ENCODE measurements around the gene NCDN. TPM values are rescaled to one million over a fixed set of nuclear protein-coding genes. Genes with fewer than 3 reads are reported as not detected.
A peak's percentile ranks its signal among the peaks of the same experiment; 100 is the strongest.

The NCDN gene
- total and polyA plus RNA-seq, 2 donors (not counting 1 experiment from before 2014, with no cell fraction given): 18.1 to 33.2 TPM

GRCh38 chr1:35569936-35570335 is 12.3 kb downstream of the NCDN start:
- H3K4me2 ChIP-seq (ENCODE audit: extremely low read depth, insufficient read depth, low read length): no peak overlapping the region
- H3K4me1 ChIP-seq (ENCODE audit: control insufficient read depth, extremely low read depth, insufficient read depth, low read length): no peaks in the 10 kb centered on the region
- DNase-seq (ENCODE audit: low read depth in 2 of 2): peak in 1 of 2 donors; percentile 62
- H3K27ac ChIP-seq (ENCODE audit: insufficient read depth, low read length): no peak overlapping the region
- H3K9me3 ChIP-seq (ENCODE audit: control insufficient read depth, insufficient read depth, low read depth, low read length): no peaks in the 10 kb centered on the region
- H3K27me3 ChIP-seq (ENCODE audit: control insufficient read depth, insufficient read depth, low read length): peaks cover 6% of the 10 kb centered on the region
- H3K4me3 ChIP-seq (replicated peaks in 1 of 4; ENCODE audit: control extremely low read depth in 1 of 4, insufficient read depth in 1 of 4, low read depth in 3 of 4, low read length in 4 of 4): no peak overlapping the region
- TF ChIP-seq EZH2 (IDR thresholded peaks at IDR 0.05; ENCODE audit: low read length, missing control alignments) (no peak), CTCF (conservative IDR thresholded peaks at IDR 0.05 in 1 of 2, IDR thresholded peaks at IDR 0.05 in 1 of 2; ENCODE audit: low read depth in 1 of 2, low read length in 2 of 2) (no peak)
- no peaks in the 10 kb centered on the region for H3K79me2 ChIP-seq (ENCODE audit: control insufficient read depth, insufficient read depth, low read length)
- no peak overlapping the region for H3K9ac ChIP-seq (ENCODE audit: insufficient read depth, low read length)
- peaks cover 12% of the 10 kb centered on the region for H3K36me3 ChIP-seq (ENCODE audit: control insufficient read depth, insufficient read depth, low read length)
- H2AFZ ChIP-seq (ENCODE audit: low read length): no peak overlapping the region
- H4K20me1 ChIP-seq (ENCODE audit: control insufficient read depth, extremely low read depth, insufficient read depth, low read length): no peaks in the 10 kb centered on the region

GRCh38 chr1:35570589-35571137 is 13.1 kb downstream of the NCDN start:
- H3K4me2 ChIP-seq (ENCODE audit: extremely low read depth, insufficient read depth, low read length): no peak overlapping the region
- H3K79me2 ChIP-seq (ENCODE audit: control insufficient read depth, insufficient read depth, low read length): no peaks in the 10 kb centered on the region
- no peak overlapping the region for H3K27ac ChIP-seq (ENCODE audit: insufficient read depth, low read length)
- no peaks in the 10 kb centered on the region for H4K20me1 ChIP-seq (ENCODE audit: control insufficient read depth, extremely low read depth, insufficient read depth, low read length)
- H3K4me1 ChIP-seq (ENCODE audit: control insufficient read depth, extremely low read depth, insufficient read depth, low read length): no peaks in the 10 kb centered on the region
- no peak overlapping the region for H3K4me3 ChIP-seq (replicated peaks in 1 of 4; ENCODE audit: control extremely low read depth in 1 of 4, insufficient read depth in 1 of 4, low read depth in 3 of 4, low read length in 4 of 4)
- H3K9ac ChIP-seq (ENCODE audit: insufficient read depth, low read length): no peak overlapping the region
- no peak overlapping the region for H2AFZ ChIP-seq (ENCODE audit: low read length)
- H3K9me3 ChIP-seq (ENCODE audit: control insufficient read depth, insufficient read depth, low read depth, low read length): no peaks in the 10 kb centered on the region
- H3K27me3 ChIP-seq (ENCODE audit: control insufficient read depth, insufficient read depth, low read length): peaks cover 6% of the 10 kb centered on the region
- DNase-seq (ENCODE audit: low read depth in 2 of 2): peak in 1 of 2 donors; percentile 66
- no peak for TF ChIP-seq CTCF (conservative IDR thresholded peaks at IDR 0.05 in 1 of 2, IDR thresholded peaks at IDR 0.05 in 1 of 2; ENCODE audit: low read depth in 1 of 2, low read length in 2 of 2)
- H3K36me3 ChIP-seq (ENCODE audit: control insufficient read depth, insufficient read depth, low read length): peaks cover 6% of the 10 kb centered on the region

- Histone ChIP-seq H4K20me1 (ENCODE audit: control insufficient read depth, extremely low read depth, insufficient read depth, low read length) (no peaks in the 10 kb centered on the region), H2AFZ (ENCODE audit: low read length) (no peak overlapping the region), H3K27ac (ENCODE audit: insufficient read depth, low read length) (no peak overlapping the region), H3K4me2 (ENCODE audit: extremely low read depth, insufficient read depth, low read length) (no peak overlapping the region), H3K9ac (ENCODE audit: insufficient read depth, low read length) (no peak overlapping the region), H3K9me3 (ENCODE audit: control insufficient read depth, insufficient read depth, low read depth, low read length) (no peaks in the 10 kb centered on the region), H3K4me3 (replicated peaks in 1 of 4; ENCODE audit: control extremely low read depth in 1 of 4, insufficient read depth in 1 of 4, low read depth in 3 of 4, low read length in 4 of 4) (no peak overlapping the region), H3K36me3 (ENCODE audit: control insufficient read depth, insufficient read depth, low read length) (peaks cover 3% of the 10 kb centered on the region), H3K4me1 (ENCODE audit: control insufficient read depth, extremely low read depth, insufficient read depth, low read length) (no peaks in the 10 kb centered on the region), H3K27me3 (ENCODE audit: control insufficient read depth, insufficient read depth, low read length) (peaks cover 8% of the 10 kb centered on the region), H3K79me2 (ENCODE audit: control insufficient read depth, insufficient read depth, low read length) (no peaks in the 10 kb centered on the region)
- TF ChIP-seq CTCF (conservative IDR thresholded peaks at IDR 0.05 in 1 of 2, IDR thresholded peaks at IDR 0.05 in 1 of 2; ENCODE audit: low read depth in 1 of 2, low read length in 2 of 2) (no peak), EZH2 (IDR thresholded peaks at IDR 0.05; ENCODE audit: low read length, missing control alignments) (no peak)
- DNase-seq (ENCODE audit: low read depth in 2 of 2): no peak
Observed at GRCh38 chr1:35571263-35571662, 13.7 kb downstream of the NCDN start.

Measured in fibroblast of lung (primary cell).